ENCODE data around the gene ACAP1. TPM values are rescaled to one million over a fixed set of nuclear protein-coding genes. Genes with fewer than 3 reads are reported as not detected.

ACAP1 gene
- total and polyA plus RNA-seq, 9 of the 15 experiments (the other 6 are each of a cell fraction or from before 2014, with no cell fraction given): 0.15 to 8.5 (median 2.4) TPM

- TF ChIP-seq AFF4 (CRISPR knock-in tag; IDR thresholded peaks at IDR 0.05) (no peak), RBM14 (IDR thresholded peaks at IDR 0.05; ENCODE audit: borderline replicate concordance, insufficient read depth, low read depth, low read length) (no peak), E2F3 (CRISPR knock-in tag; IDR thresholded peaks at IDR 0.05) (no peak), ETV1 (tag; conservative IDR thresholded peaks at IDR 0.05; ENCODE audit: low read depth) (no peak), HNRNPL (IDR thresholded peaks at IDR 0.05; ENCODE audit: low read depth, low read length) (no peak)
Measured at GRCh38 chr17:7289256-7290032, 46.9 kb upstream of the ACAP1 start (continued).

- Histone ChIP-seq H3K27me3 (ENCODE audit: control insufficient read depth in 2 of 2, insufficient read depth in 2 of 2, low read length in 2 of 2) (no peaks in the 10 kb centered on the region), H2AFZ (ENCODE audit: low read depth, low read length) (no peak overlapping the region), H3K4me3 (no peak overlapping the region), H4K20me1 (replicated peaks; ENCODE audit: control insufficient read depth, insufficient read depth, low read length) (no peaks in the 10 kb centered on the region), H3K4me2 (ENCODE audit: insufficient read depth, low read length) (no peak overlapping the region), H3K4me1 (replicated peaks in 1 of 2; ENCODE audit: control insufficient read depth in 2 of 2, insufficient read depth in 2 of 2, low read length in 2 of 2) (peaks cover 11 to 40% of the 10 kb centered on the region in 2 experiments), H3K79me2 (ENCODE audit: control insufficient read depth, insufficient read depth, low read length) (no peaks in the 10 kb centered on the region), H3K27ac (ENCODE audit: extremely low read depth, low read depth, low read length) (no peak overlapping the region), H3K9me1 (ENCODE audit: control insufficient read depth, insufficient read depth, low read length) (no peaks in the 10 kb centered on the region), H3K9ac (ENCODE audit: insufficient read depth in 1 of 2, low read depth in 2 of 2, low read length in 2 of 2) (no peak overlapping the region), H3K9me3 (replicated peaks; ENCODE audit: control insufficient read depth, insufficient read depth, low read depth, low read length) (no peaks in the 10 kb centered on the region), H3K36me3 (ENCODE audit: control insufficient read depth, insufficient read depth, low read length) (0 out of 3 replicates have a peak, but pooled peaks cover under 1% of the 10 kb centered on the region)
- DNase-seq (ENCODE audit: extremely low read depth in 1 of 4, low spot score in 3 of 4) (no peak), ATAC-seq (no peak), FAIRE-seq (no peak)
- WGBS (ENCODE audit: insufficient coverage, low coverage, missing lambda C conversion rate): 79% methylated on average over 9 of the region's 19 CpGs
- ChIA-PET POLR2A (interaction anchor here (0.7 kb wide), 1 partner anchor 14 kb away, joined by 3 read pairs; no protein-coding TSS in a partner anchor), CTCF (ENCODE audit: low intra/inter-chr PET ratio) (no interaction called here)
- no TSS peak for BruUV-seq (replicated peaks)
- in situ Hi-C loops (cut with MboI): no loop called here
- intact Hi-C loops (cut with micrococcal nuclease): no loop called here
- TF ChIP-seq ZNF318 (IDR thresholded peaks at IDR 0.05; ENCODE audit: borderline replicate concordance in 1 of 2, low read depth in 1 of 2) (no peak), PRMT5 (CRISPR knock-in tag; IDR thresholded peaks at IDR 0.05) (no peak)
Measured at GRCh38 chr17:7290166-7290565, 46.2 kb upstream of the ACAP1 start.

Measured in K562 (cell line).